ENCODE measurements around the gene ZNF609.

Gene ZNF609

GRCh38 chr15:64610257-64610919, 150.0 kb downstream of the ZNF609 start:
- Histone ChIP-seq H3K27ac (ENCODE audit: low read depth, low read length) (no peak overlapping the region), H3K36me3 (ENCODE audit: control insufficient read depth, insufficient read depth, low read length) (no peaks in the 10 kb centered on the region), H3K9me3 (ENCODE audit: control insufficient read depth, insufficient read depth, low read length) (no peaks in the 10 kb centered on the region), H3K4me3 (ENCODE audit: low read depth, low read length) (no peak overlapping the region), H3K9ac (ENCODE audit: low read depth, low read length) (no peak overlapping the region), H3K4me1 (ENCODE audit: control insufficient read depth, insufficient read depth, low read length) (no peaks in the 10 kb centered on the region), H3K27me3 (ENCODE audit: control insufficient read depth, insufficient read depth, low read length) (no peaks in the 10 kb centered on the region)

DNA sequence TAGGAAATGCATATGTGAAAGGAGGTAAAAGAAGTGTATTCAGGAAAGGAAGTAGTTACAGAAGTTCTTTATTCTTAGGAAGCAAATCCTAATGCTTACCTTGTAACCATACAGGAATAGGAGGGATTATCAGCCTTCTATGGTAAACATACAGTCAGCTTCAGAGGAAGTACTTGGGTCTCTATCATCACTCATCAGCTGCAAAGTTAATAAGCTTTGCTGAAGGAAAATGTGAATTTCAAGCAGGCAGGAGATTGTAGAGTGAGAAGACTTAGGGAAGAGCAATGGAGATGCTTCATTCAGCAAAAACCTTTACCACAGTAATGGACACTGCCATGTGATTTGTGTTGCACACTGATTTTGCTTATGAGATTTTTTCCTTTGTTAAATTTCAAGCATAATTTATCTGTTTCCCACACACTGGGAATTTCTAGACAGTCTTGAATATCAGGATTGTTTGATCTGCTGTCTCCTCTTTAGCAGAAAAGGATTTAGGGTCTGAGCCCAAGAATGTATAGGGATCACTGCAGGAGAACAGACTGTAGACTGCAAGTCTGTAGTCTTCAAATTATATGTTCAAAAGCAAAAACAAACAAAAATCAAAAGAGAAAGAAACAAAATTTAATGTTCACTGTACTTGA, 150.8 kb downstream of the ZNF609 start:
- Histone ChIP-seq H3K27me3 (ENCODE audit: control insufficient read depth, insufficient read depth, low read length) (no peaks in the 10 kb centered on the region), H3K9ac (ENCODE audit: low read depth, low read length) (no peak overlapping the region), H3K27ac (ENCODE audit: low read depth, low read length) (no peak overlapping the region)

GRCh38 chr15:64614519-64614918, 154.1 kb downstream of the ZNF609 start:
- no peaks in the 10 kb centered on the region for H3K9me3 ChIP-seq (ENCODE audit: control insufficient read depth, insufficient read depth, low read length)
- peaks cover 12% of the 10 kb centered on the region for H3K4me1 ChIP-seq (ENCODE audit: control insufficient read depth, insufficient read depth, low read length)
- no peak overlapping the region for H3K4me3 ChIP-seq (ENCODE audit: low read depth, low read length)
- 0 out of 2 replicates have a peak, but pooled peaks cover 5% of the 10 kb centered on the region for H3K27me3 ChIP-seq (ENCODE audit: control insufficient read depth, insufficient read depth, low read length)
- no peak overlapping the region for H3K9ac ChIP-seq (ENCODE audit: low read depth, low read length)
- no peaks in the 10 kb centered on the region for H3K36me3 ChIP-seq (ENCODE audit: control insufficient read depth, insufficient read depth, low read length)
- H3K27ac ChIP-seq (ENCODE audit: low read depth, low read length) = no peak overlapping the region

More for the DNA sequence above, 150.8 kb downstream of the ZNF609 start:
- Histone ChIP-seq H3K36me3 (ENCODE audit: control insufficient read depth, insufficient read depth, low read length) (no peaks in the 10 kb centered on the region), H3K4me1 (ENCODE audit: control insufficient read depth, insufficient read depth, low read length) (no peaks in the 10 kb centered on the region), H3K4me3 (ENCODE audit: low read depth, low read length) (no peak overlapping the region), H3K9me3 (ENCODE audit: control insufficient read depth, insufficient read depth, low read length) (no peaks in the 10 kb centered on the region)

- H3K36me3 ChIP-seq (ENCODE audit: control insufficient read depth, insufficient read depth, low read length) = peaks cover under 1% of the 10 kb centered on the region; the same call in 1 of the 2 replicates
- H3K4me3 ChIP-seq (ENCODE audit: low read depth, low read length) = no peak overlapping the region
- 0 out of 2 replicates have a peak, but pooled peaks cover 5% of the 10 kb centered on the region for H3K27me3 ChIP-seq (ENCODE audit: control insufficient read depth, insufficient read depth, low read length)
- no peak overlapping the region for H3K9ac ChIP-seq (ENCODE audit: low read depth, low read length)
- H3K9me3 ChIP-seq (ENCODE audit: control insufficient read depth, insufficient read depth, low read length) = no peaks in the 10 kb centered on the region
- peaks cover 17% of the 10 kb centered on the region for H3K4me1 ChIP-seq (ENCODE audit: control insufficient read depth, insufficient read depth, low read length)
- peak overlapping the region; percentile 73 for H3K27ac ChIP-seq (ENCODE audit: low read depth, low read length)
Measured at GRCh38 chr15:64617727-64618126, 157.3 kb downstream of the ZNF609 start.

DNA sequence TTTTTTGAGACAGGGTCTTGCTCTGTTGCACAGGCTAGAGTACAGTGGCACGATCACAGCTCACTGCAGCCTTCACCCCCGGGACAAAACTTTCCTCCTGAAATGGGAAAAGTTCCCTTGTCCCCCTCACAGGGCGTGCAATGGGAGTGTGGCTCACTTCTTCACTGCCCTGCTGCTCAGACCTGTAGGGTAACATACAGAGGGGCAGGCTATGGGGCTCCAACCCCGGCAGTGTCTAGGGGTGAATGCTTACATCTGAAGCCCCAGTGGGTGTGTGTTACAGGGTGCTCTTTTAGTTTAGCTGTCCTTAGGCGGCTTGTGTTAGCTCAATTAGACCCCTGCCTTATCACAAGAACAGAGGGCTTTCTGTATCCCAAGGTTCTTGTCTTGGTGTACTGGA, 157.8 kb downstream of the ZNF609 start:
- Histone ChIP-seq H3K27me3 (ENCODE audit: control insufficient read depth, insufficient read depth, low read length) (0 out of 2 replicates have a peak, but pooled peaks cover 5% of the 10 kb centered on the region), H3K4me1 (ENCODE audit: control insufficient read depth, insufficient read depth, low read length) (peaks cover 17% of the 10 kb centered on the region), H3K4me3 (ENCODE audit: low read depth, low read length) (no peak overlapping the region), H3K9me3 (ENCODE audit: control insufficient read depth, insufficient read depth, low read length) (no peaks in the 10 kb centered on the region), H3K27ac (ENCODE audit: low read depth, low read length) (peak overlapping the region; percentile 73), H3K36me3 (ENCODE audit: control insufficient read depth, insufficient read depth, low read length) (peaks cover 5% of the 10 kb centered on the region), H3K9ac (ENCODE audit: low read depth, low read length) (no peak overlapping the region)

GRCh38 chr15:64618540-64618939, 158.2 kb downstream of the ZNF609 start:
- H3K27me3 ChIP-seq (ENCODE audit: control insufficient read depth, insufficient read depth, low read length) = 0 out of 2 replicates have a peak, but pooled peaks cover 5% of the 10 kb centered on the region
- H3K9ac ChIP-seq (ENCODE audit: low read depth, low read length) = no peak overlapping the region
- peaks cover 17% of the 10 kb centered on the region for H3K4me1 ChIP-seq (ENCODE audit: control insufficient read depth, insufficient read depth, low read length)

DNA sequence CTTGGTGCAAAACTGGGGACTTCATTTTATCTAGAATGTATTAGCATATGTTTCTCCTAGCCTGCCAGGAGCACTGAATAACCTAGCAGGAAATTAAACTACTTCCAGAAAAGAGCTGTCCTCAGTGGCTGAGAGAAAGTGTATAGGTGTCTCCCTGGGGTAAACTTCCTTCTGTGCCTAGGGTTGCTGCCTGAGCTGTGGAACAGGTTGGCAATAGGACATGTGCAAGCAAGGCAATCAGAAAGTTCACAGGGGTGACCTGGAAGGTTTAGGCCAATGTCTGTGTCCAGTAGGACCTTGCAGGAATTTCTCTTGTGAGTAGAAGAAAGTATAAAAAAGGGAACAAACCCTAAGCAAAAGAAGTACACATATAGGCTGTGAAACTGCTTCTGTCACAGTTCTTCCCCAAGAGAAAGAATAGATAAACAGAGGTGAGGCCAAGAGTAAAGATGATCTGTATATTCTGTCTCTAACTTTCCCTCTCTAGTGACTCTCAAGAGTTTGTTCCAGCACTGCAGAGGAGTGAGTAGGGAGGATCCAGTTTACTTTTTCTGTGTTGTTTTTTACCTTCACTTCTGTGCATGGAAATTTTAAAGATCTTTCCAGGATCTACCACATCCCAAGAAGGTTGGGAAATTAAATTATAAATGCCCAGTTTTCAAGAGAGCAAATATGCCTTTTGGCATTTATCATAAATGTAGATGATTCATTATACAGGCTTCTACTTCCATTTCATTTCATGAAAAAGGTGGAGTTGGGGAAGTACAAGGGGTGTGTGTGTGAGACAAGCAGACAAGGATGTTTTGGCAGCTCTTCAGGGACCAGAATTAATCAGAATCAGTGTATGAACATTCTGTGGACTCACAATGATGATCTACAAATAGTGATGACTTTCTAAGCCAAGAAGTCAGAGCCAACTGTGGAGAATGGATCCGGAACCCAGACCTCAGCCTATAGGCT, 159.8 kb downstream of the ZNF609 start:
- Histone ChIP-seq H3K4me1 (ENCODE audit: control insufficient read depth, insufficient read depth, low read length) (peaks cover 17% of the 10 kb centered on the region), H3K9me3 (ENCODE audit: control insufficient read depth, insufficient read depth, low read length) (no peaks in the 10 kb centered on the region), H3K27me3 (ENCODE audit: control insufficient read depth, insufficient read depth, low read length) (0 out of 2 replicates have a peak, but pooled peaks cover 5% of the 10 kb centered on the region), H3K9ac (ENCODE audit: low read depth, low read length) (no peak overlapping the region), H3K27ac (ENCODE audit: low read depth, low read length) (no peak overlapping the region), H3K4me3 (ENCODE audit: low read depth, low read length) (no peak overlapping the region), H3K36me3 (ENCODE audit: control insufficient read depth, insufficient read depth, low read length) (peaks cover 13% of the 10 kb centered on the region)

More at GRCh38 chr15:64618540-64618939, 158.2 kb downstream of the ZNF609 start:
- H3K27ac ChIP-seq (ENCODE audit: low read depth, low read length) = peak overlapping the region; percentile 73
- no peaks in the 10 kb centered on the region for H3K9me3 ChIP-seq (ENCODE audit: control insufficient read depth, insufficient read depth, low read length)
- no peak overlapping the region for H3K4me3 ChIP-seq (ENCODE audit: low read depth, low read length)
- peaks cover 9% of the 10 kb centered on the region for H3K36me3 ChIP-seq (ENCODE audit: control insufficient read depth, insufficient read depth, low read length)

DNA sequence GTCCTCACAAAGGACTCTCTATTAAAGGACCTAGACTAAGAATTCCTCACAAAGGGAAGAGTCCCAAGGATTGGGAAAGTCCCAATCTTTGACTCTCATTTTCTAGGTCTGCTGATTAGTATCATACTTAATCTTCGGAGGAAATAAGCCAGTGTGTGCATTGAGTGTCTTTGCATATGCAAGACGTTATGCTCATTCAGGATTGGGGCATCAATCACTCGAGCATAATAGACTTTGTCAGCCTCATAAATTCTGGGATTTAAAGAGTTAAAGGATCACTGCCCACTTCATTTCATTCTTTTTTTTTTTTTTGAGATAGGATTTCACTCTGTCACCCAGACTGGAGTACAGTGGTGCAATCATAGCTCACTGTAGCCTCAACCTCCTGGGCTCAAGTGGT, 160.7 kb downstream of the ZNF609 start:
- Histone ChIP-seq H3K9me3 (ENCODE audit: control insufficient read depth, insufficient read depth, low read length) (no peaks in the 10 kb centered on the region), H3K4me1 (ENCODE audit: control insufficient read depth, insufficient read depth, low read length) (peaks cover 17% of the 10 kb centered on the region), H3K27me3 (ENCODE audit: control insufficient read depth, insufficient read depth, low read length) (0 out of 2 replicates have a peak, but pooled peaks cover 5% of the 10 kb centered on the region), H3K4me3 (ENCODE audit: low read depth, low read length) (no peak overlapping the region), H3K27ac (ENCODE audit: low read depth, low read length) (no peak overlapping the region), H3K36me3 (ENCODE audit: control insufficient read depth, insufficient read depth, low read length) (peaks cover 13% of the 10 kb centered on the region), H3K9ac (ENCODE audit: low read depth, low read length) (no peak overlapping the region)

GRCh38 chr15:64622410-64623260, 162.3 kb downstream of the ZNF609 start:
- H3K4me1 ChIP-seq (ENCODE audit: control insufficient read depth, insufficient read depth, low read length) = peaks cover 17% of the 10 kb centered on the region
- H3K4me3 ChIP-seq (ENCODE audit: low read depth, low read length) = no peak overlapping the region
- no peak overlapping the region for H3K9ac ChIP-seq (ENCODE audit: low read depth, low read length)
- no peaks in the 10 kb centered on the region for H3K9me3 ChIP-seq (ENCODE audit: control insufficient read depth, insufficient read depth, low read length)
- H3K27ac ChIP-seq (ENCODE audit: low read depth, low read length) = no peak overlapping the region
- H3K36me3 ChIP-seq (ENCODE audit: control insufficient read depth, insufficient read depth, low read length) = peaks cover 13% of the 10 kb centered on the region
- 0 out of 2 replicates have a peak, but pooled peaks cover 5% of the 10 kb centered on the region for H3K27me3 ChIP-seq (ENCODE audit: control insufficient read depth, insufficient read depth, low read length)

All from HUES48 (cell line).